ENCODE measurements around the gene ZNF3. TPM values are rescaled to one million over a fixed set of nuclear protein-coding genes. Genes with fewer than 3 reads are reported as not detected.

The ZNF3 gene
- total and polyA plus RNA-seq, 9 of the 15 experiments (the other 6 are each of a cell fraction or from before 2014, with no cell fraction given): 30.0 to 64.9 (median 51.5) TPM

GRCh38 chr7:100024020-100024619 is 57.4 kb downstream of the ZNF3 start (continued):
- no peak for TF ChIP-seq ZBTB26 (CRISPR knock-in tag; IDR thresholded peaks at IDR 0.05)
- no peak for TF ChIP-seq HSF4 (CRISPR knock-in tag; IDR thresholded peaks at IDR 0.05; ENCODE audit: borderline replicate concordance)
- TF ChIP-seq RHOXF2B (CRISPR knock-in tag; conservative IDR thresholded peaks at IDR 0.05): no peak
- TF ChIP-seq, protein P1, sequence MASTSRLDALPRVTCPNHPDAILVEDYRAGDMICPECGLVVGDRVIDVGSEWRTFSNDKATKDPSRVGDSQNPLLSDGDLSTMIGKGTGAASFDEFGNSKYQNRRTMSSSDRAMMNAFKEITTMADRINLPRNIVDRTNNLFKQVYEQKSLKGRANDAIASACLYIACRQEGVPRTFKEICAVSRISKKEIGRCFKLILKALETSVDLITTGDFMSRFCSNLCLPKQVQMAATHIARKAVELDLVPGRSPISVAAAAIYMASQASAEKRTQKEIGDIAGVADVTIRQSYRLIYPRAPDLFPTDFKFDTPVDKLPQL (IDR thresholded peaks at IDR 0.05; ENCODE audit: extremely low read depth, insufficient read length): no peak

DNA sequence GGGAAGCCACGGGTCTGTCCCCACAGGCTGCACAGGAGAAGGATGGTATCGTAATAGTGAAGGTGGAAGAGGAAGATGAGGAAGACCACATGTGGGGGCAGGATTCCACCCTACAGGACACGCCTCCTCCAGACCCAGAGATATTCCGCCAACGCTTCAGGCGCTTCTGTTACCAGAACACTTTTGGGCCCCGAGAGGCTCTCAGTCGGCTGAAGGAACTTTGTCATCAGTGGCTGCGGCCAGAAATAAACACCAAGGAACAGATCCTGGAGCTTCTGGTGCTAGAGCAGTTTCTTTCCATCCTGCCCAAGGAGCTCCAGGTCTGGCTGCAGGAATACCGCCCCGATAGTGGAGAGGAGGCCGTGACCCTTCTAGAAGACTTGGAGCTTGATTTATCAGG is 58.0 kb downstream of the ZNF3 start:
- BruUV-seq (replicated peaks): no TSS peak
- FAIRE-seq: no peak
- 97% methylated on average over 12 of the region's 12 CpGs for WGBS (ENCODE audit: insufficient coverage, low coverage, missing lambda C conversion rate)

More for the DNA sequence above, 58.0 kb downstream of the ZNF3 start:
- TF ChIP-seq POLR2AphosphoS5 (IDR thresholded peaks at IDR 0.05; ENCODE audit: control insufficient read depth, insufficient read depth, low read depth, low read length) (peak; percentile 24; the same call in 1 of the 2 replicates), CCAR2 (IDR thresholded peaks at IDR 0.05; ENCODE audit: low read depth, low read length) (no peak)
- ATAC-seq (no peak), DNase-seq (ENCODE audit: extremely low read depth in 1 of 4, low spot score in 3 of 4) (no peak)
- H3K9ac ChIP-seq (ENCODE audit: insufficient read depth in 1 of 2, low read depth in 2 of 2, low read length in 2 of 2): peak overlapping the region in 1 of 2 experiments; percentile 33; a peak in 1 of 4 replicates
- H3K36me3 ChIP-seq (ENCODE audit: control insufficient read depth, insufficient read depth, low read length): peaks cover 70% of the 10 kb centered on the region
- H3K4me2 ChIP-seq (ENCODE audit: insufficient read depth, low read length): no peak overlapping the region
- H3K79me2 ChIP-seq (ENCODE audit: control insufficient read depth, insufficient read depth, low read length): peaks cover 36% of the 10 kb centered on the region
- CTCF ChIA-PET (ENCODE audit: low intra/inter-chr PET ratio): no interaction called here
- H3K4me3 ChIP-seq: no peak overlapping the region
- POLR2A ChIA-PET: interaction anchor here (1.7 kb wide), 1 partner anchor 8 kb away, joined by 9 read pairs; the partner anchor contains the start of gene ZKSCAN1
- H2AFZ ChIP-seq (ENCODE audit: low read depth, low read length): no peak overlapping the region
- H3K9me3 ChIP-seq (replicated peaks; ENCODE audit: control insufficient read depth, insufficient read depth, low read depth, low read length): no peaks in the 10 kb centered on the region
- H3K4me1 ChIP-seq (replicated peaks in 1 of 2; ENCODE audit: control insufficient read depth in 2 of 2, insufficient read depth in 2 of 2, low read length in 2 of 2): peaks cover 0 to 4% of the 10 kb centered on the region in 2 experiments; a peak in 1 of 5 replicates
- no peaks in the 10 kb centered on the region for H3K27me3 ChIP-seq (ENCODE audit: control insufficient read depth in 2 of 2, insufficient read depth in 2 of 2, low read length in 2 of 2)
- intact Hi-C loops (cut with micrococcal nuclease): no loop called here
- in situ Hi-C loops (cut with MboI): no loop called here
- H3K9me1 ChIP-seq (ENCODE audit: control insufficient read depth, insufficient read depth, low read length): no peaks in the 10 kb centered on the region
- peaks cover 9% of the 10 kb centered on the region for H4K20me1 ChIP-seq (replicated peaks; ENCODE audit: control insufficient read depth, insufficient read depth, low read length)
- H3K27ac ChIP-seq (ENCODE audit: extremely low read depth, low read depth, low read length): no peak overlapping the region
